K562 (cell line): ENCODE data around the gene TIFAB. TPM values are rescaled to one million over a fixed set of nuclear protein-coding genes. Genes with fewer than 3 reads are reported as not detected.
A peak's percentile ranks its signal among the peaks of the same experiment; 100 is the strongest.

Experiments used
- ATAC-seq: fragments of 200-7000 bp; cut with Tn5 transposase; 3 replicates; pipeline ENCODE4 v1.9.1; 2020; ENCODE audit warnings: moderate library complexity
- BruUV-seq: library from RNA; stranded (reverse); fragments of 400-500 nt; replicated peaks from 2 replicates; lab custom pipeline; 2021; lab: Mats Ljungman, UMichigan
- CTCF ChIA-PET: fragments of 300-600 bp; formaldehyde crosslinking; extraction: SDS; loops from one replicate; lab custom pipeline; 2021; ENCODE audit warnings: low intra/inter-chr PET ratio; lab: Yijun Ruan, JAX
- POLR2A ChIA-PET: fragments of 300-600, 350-650 bp; sonication (Branson Sonifier 250); formaldehyde crosslinking; extraction: SDS; loops from one replicate; lab custom pipeline; 2021; ENCODE audit warnings: antibody characterized with exemption, inconsistent platforms; lab: Yijun Ruan, JAX
- DNase-seq, 4 experiments: peaks; one replicate each; pipeline versions ENCODE4 v3.0.0 to v3.0.0-alpha.2; 2011 to 2018; ENCODE audit warnings: low spot score in 3 of 4, mixed read lengths in 3 of 4; ENCODE audit errors: extremely low read depth in 1 of 4
- FAIRE-seq: peaks from 2 replicates; lab custom pipeline; 2011; peaks lifted over from hg19 to GRCh38; lab: Jason Lieb, UNC
- H2AFZ ChIP-seq: 2 replicates; pipeline ENCODE4 v1.6.0; 2011; ENCODE audit warnings: low read depth, low read length, control low read depth, inconsistent platforms
- H3K27ac ChIP-seq: fragments of 200-600 bp; 3 replicates; pipeline ENCODE4 v1.8.0; 2011; ENCODE audit warnings: low read depth, mild to moderate bottlenecking, control low read depth, inconsistent platforms, low read length, moderate library complexity, mixed read lengths; ENCODE audit errors: extremely low read depth
- H3K27me3 ChIP-seq, 2 experiments: fragments of 300-600 bp in 1 of 2; 2 replicates in 1 of 2; 3 replicates in 1 of 2; pipeline versions ENCODE4 v1.6.0 to v1.8.0; 2011; ENCODE audit warnings: inconsistent platforms in 2 of 2, low read length in 2 of 2, mild to moderate bottlenecking in 1 of 2, mixed read lengths in 1 of 2, moderate library complexity in 1 of 2; ENCODE audit not compliant: control insufficient read depth in 2 of 2, insufficient read depth in 2 of 2
- H3K36me3 ChIP-seq: fragments of 300-600 bp; 3 replicates; pipeline ENCODE4 v1.8.0; 2011; ENCODE audit warnings: mild to moderate bottlenecking, low read length, inconsistent platforms; ENCODE audit not compliant: control insufficient read depth, insufficient read depth
- H3K4me1 ChIP-seq, 2 experiments: fragments of 200-600 bp in 1 of 2; replicated peaks in 1 of 2; 2 replicates in 1 of 2; 3 replicates in 1 of 2; pipeline versions ENCODE4 v1.5.1 to v1.8.0; 2011; ENCODE audit warnings: inconsistent platforms in 2 of 2, low read length in 2 of 2, mild to moderate bottlenecking in 1 of 2, mixed read lengths in 1 of 2, moderate library complexity in 1 of 2; ENCODE audit not compliant: control insufficient read depth in 2 of 2, insufficient read depth in 2 of 2
- H3K4me2 ChIP-seq: 2 replicates; pipeline ENCODE4 v1.6.1; 2011; ENCODE audit warnings: low read length, control low read depth, inconsistent platforms, mixed read lengths; ENCODE audit not compliant: insufficient read depth
- H3K4me3 ChIP-seq: fragments of 200-600 bp; sonication (generic), shearing (Covaris generic); 2 replicates; pipeline ENCODE4 v1.5.1; 2016; ENCODE audit warnings: control low read depth, inconsistent platforms
- H3K79me2 ChIP-seq: fragments of 200-600 bp; 3 replicates; pipeline ENCODE4 v1.8.0; 2011; ENCODE audit warnings: low read length, inconsistent platforms; ENCODE audit not compliant: control insufficient read depth, insufficient read depth
- H3K9ac ChIP-seq, 2 experiments: 2 replicates each; pipeline versions ENCODE4 v1.6.0 to v1.6.1; 2011; ENCODE audit warnings: low read depth in 2 of 2, low read length in 2 of 2, control low read depth in 1 of 2, inconsistent platforms in 1 of 2, mild to moderate bottlenecking in 1 of 2, mixed read lengths in 1 of 2; ENCODE audit not compliant: insufficient read depth in 1 of 2
- H3K9me1 ChIP-seq: one replicate; pipeline ENCODE4 v1.6.0; 2011; ENCODE audit warnings: inconsistent platforms, mild to moderate bottlenecking, low read length, moderate library complexity; ENCODE audit not compliant: control insufficient read depth, insufficient read depth
- H3K9me3 ChIP-seq: replicated peaks from 2 replicates; pipeline ENCODE4 v1.5.1; 2011; ENCODE audit warnings: low read depth, low read length, inconsistent platforms; ENCODE audit not compliant: control insufficient read depth, insufficient read depth
- H4K20me1 ChIP-seq: replicated peaks from 2 replicates; pipeline ENCODE4 v1.6.1; 2011; ENCODE audit warnings: low read length, inconsistent platforms, mixed read lengths; ENCODE audit not compliant: control insufficient read depth, insufficient read depth
- ATF2 ChIP-seq: sonication (generic); formaldehyde crosslinking; IDR thresholded peaks from 2 replicates; pipeline ENCODE4 v1.8.1; 2022; ENCODE audit warnings: missing genetic modification reagents
- ATF4 ChIP-seq: fragments of 450-650 bp; formaldehyde crosslinking; IDR thresholded peaks from 2 replicates; pipeline ENCODE4 v1.4.0; 2022; ENCODE audit warnings: mild to moderate bottlenecking, moderate library complexity
- GTF2F1 ChIP-seq: IDR thresholded peaks from 2 replicates; pipeline ENCODE4 v1.6.1; 2011; ENCODE audit warnings: low read depth, low read length, improper control_type of control experiment
- KHSRP ChIP-seq: fragments of 450-650 bp; IDR thresholded peaks from 2 replicates; pipeline ENCODE4 v1.6.1; 2017
- LEF1 ChIP-seq: fragments of 450-650 bp; IDR thresholded peaks from 2 replicates; pipeline ENCODE4 v1.6.1; 2016; ENCODE audit warnings: mild to moderate bottlenecking
- MCM2 ChIP-seq: fragments of 450-650 bp; IDR thresholded peaks from 2 replicates; pipeline ENCODE4 v1.6.1; 2017; ENCODE audit warnings: low read depth, mild to moderate bottlenecking
- NFATC3 ChIP-seq: fragments of 450-650 bp; IDR thresholded peaks from 2 replicates; pipeline ENCODE4 v1.6.1; 2017; ENCODE audit warnings: mild to moderate bottlenecking
- PYGO2 ChIP-seq: fragments of 450-650 bp; IDR thresholded peaks from 2 replicates; pipeline ENCODE4 v1.6.1; 2016; ENCODE audit warnings: mild to moderate bottlenecking, missing genetic modification characterization, moderate library complexity, missing compliant biosample characterization
- ZBED1 ChIP-seq: IDR thresholded peaks from 2 replicates; pipeline ENCODE4 v1.6.1; 2014
- ZNF174 ChIP-seq: fragments of 250-450 bp; sonication (Bioruptor Pico); IDR thresholded peaks from 2 replicates; pipeline ENCODE4 v1.4.0; 2020; ENCODE audit warnings: mild to moderate bottlenecking
- ZNF3 ChIP-seq: fragments of 250-450 bp; sonication (Bioruptor Pico); IDR thresholded peaks from 2 replicates; pipeline ENCODE4 v1.5.0; 2021; ENCODE audit warnings: mild to moderate bottlenecking, moderate library complexity
- ZNF696 ChIP-seq: fragments of 250-450 bp; sonication (Bioruptor Pico); conservative IDR thresholded peaks from 2 replicates; pipeline ENCODE4 v1.4.0; 2020; ENCODE audit warnings: mild to moderate bottlenecking, moderate library complexity
- WGBS: fragments of 100-300 bp; shearing (Covaris generic); methylation state at CpG from one replicate; pipeline ENCODE4 v1.1.6; 2016; ENCODE audit warnings: low coverage, mixed read lengths; ENCODE audit not compliant: insufficient coverage; ENCODE audit errors: missing lambda C conversion rate; 5-methylcytosine and 5-hydroxymethylcytosine counted together
- in situ Hi-C: fragments of 300-500 bp; cut with MboI; formaldehyde crosslinking; loops from 4 replicates; pipeline ENCODE4 v1.15.0; 2018; ENCODE audit warnings: inconsistent platforms, mixed read lengths
- intact Hi-C: fragments of 100-400 bp; cut with micrococcal nuclease; formaldehyde crosslinking; loops from 2 replicates; pipeline ENCODE4 v1.14.2; 2022
- polyA plus RNA-seq, 8 experiments: library from polyadenylated mRNA; depleted of rRNA in 4 of 8; stranded (reverse) in 5 of 8; unstranded in 3 of 8; fragments of >200 nt; fragmentation: Nextera tagmentation in 2 of 8; fragmentation: Illumina TruSeq in 1 of 8; extraction: Ambion mirVana in 2 of 8; extraction: Trizol in 1 of 8; gene quantifications; 2 replicates each; pipeline versions ENCODE4 v1.2.1 to v1.2.3, GENCODE V29; 2011 to 2014; ENCODE audit warnings: inconsistent platforms in 1 of 8, missing spikeins in 1 of 8
- total RNA-seq, 7 experiments: library from RNA; depleted of rRNA in 6 of 7; stranded (reverse); fragments of >200 nt in 6 of 7; fragmentation: Illumina TruSeq in 2 of 7; extraction: Trizol in 2 of 7; gene quantifications; 2 replicates each; pipeline versions ENCODE4 v1.2.1 to v1.2.3, GENCODE V29; 2011 to 2021; ENCODE audit warnings: low replicate concordance in 1 of 7
- TF ChIP-seq, protein P1 (sequence below): fragments of 250-450 bp; sonication (Bioruptor Pico); IDR thresholded peaks from 2 replicates; pipeline ENCODE4 v1.6.1; 2021; ENCODE audit warnings: mild to moderate bottlenecking
- TF ChIP-seq, protein P2 (sequence below): fragments of 250-450 bp; sonication (Bioruptor Pico); IDR thresholded peaks from 2 replicates; pipeline ENCODE4 v1.5.0; 2021

TIFAB gene
- total and polyA plus RNA-seq, 9 of the 15 experiments (the other 6 are each of a cell fraction or from before 2014, with no cell fraction given) = not detected

DNA sequence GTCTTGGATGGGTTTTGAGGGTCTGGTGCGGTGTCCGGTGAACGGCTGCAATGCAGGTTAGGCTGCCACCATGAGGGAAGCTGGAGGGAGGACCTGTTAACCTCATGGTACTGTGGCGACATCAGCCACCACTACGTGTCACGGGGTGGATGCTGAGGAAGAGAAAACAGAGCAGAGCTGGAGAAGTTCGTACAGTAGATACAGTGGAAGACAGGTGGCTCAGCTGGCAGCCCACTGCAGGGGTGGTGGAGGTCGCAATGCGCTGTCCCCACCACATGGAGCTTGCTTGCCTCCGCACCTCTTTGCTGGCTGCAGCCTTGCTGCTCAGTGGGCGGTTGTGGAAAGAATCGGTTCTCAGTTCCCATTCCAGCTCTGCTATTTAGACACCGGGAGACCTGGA is 7.8 kb downstream of the TIFAB start:
- POLR2A ChIA-PET = interaction anchor here (2.0 kb wide), 1 partner anchor 18 kb away, joined by 7 read pairs; no protein-coding TSS in a partner anchor
- H3K27ac ChIP-seq = no peak overlapping the region
- TF ChIP-seq KHSRP (no peak), LEF1 (no peak), NFATC3 (no peak), ZNF174 (CRISPR knock-in tag) (no peak), ZNF3 (CRISPR knock-in tag) (no peak), GTF2F1 (no peak), ZNF696 (no peak), PYGO2 (tag) (no peak), ATF2 (no peak), ATF4 (CRISPR knock-in tag) (no peak), MCM2 (no peak), ZBED1 (no peak)
- TF ChIP-seq, protein P1, sequence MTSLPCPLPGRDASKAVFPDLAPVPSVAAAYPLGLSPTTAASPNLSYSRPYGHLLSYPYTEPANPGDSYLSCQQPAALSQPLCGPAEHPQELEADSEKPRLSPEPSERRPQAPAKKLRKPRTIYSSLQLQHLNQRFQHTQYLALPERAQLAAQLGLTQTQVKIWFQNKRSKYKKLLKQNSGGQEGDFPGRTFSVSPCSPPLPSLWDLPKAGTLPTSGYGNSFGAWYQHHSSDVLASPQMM (CRISPR knock-in tag) = no peak
- TF ChIP-seq, protein P2, sequence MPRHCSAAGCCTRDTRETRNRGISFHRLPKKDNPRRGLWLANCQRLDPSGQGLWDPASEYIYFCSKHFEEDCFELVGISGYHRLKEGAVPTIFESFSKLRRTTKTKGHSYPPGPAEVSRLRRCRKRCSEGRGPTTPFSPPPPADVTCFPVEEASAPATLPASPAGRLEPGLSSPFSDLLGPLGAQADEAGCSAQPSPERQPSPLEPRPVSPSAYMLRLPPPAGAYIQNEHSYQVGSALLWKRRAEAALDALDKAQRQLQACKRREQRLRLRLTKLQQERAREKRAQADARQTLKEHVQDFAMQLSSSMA (CRISPR knock-in tag) = no peak
- no peaks in the 10 kb centered on the region for H3K79me2 ChIP-seq
- no TSS peak for BruUV-seq
- DNase-seq (no peak), FAIRE-seq (no peak), ATAC-seq (no peak)
- WGBS = 59% methylated on average over 13 of the region's 13 CpGs
- H2AFZ ChIP-seq = no peak overlapping the region
- no peaks in the 10 kb centered on the region; a peak in 1 of 5 replicates for H3K27me3 ChIP-seq
- no peaks in the 10 kb centered on the region for H3K9me1 ChIP-seq
- 0 out of 4 replicates have a peak overlapping the region, but pooled peaks of 1 of the 2 experiments have one; percentile 4 for H3K9ac ChIP-seq
- no peaks in the 10 kb centered on the region for H3K36me3 ChIP-seq
- CTCF ChIA-PET = no interaction called here
- intact Hi-C loops (no loop called here), in situ Hi-C loops (no loop called here)
- H3K4me1 ChIP-seq = peaks cover 0 to 11% of the 10 kb centered on the region in 2 experiments; a peak in 1 of 5 replicates
- H4K20me1 ChIP-seq = no peaks in the 10 kb centered on the region; the same call in 1 of the 2 replicates
- no peak overlapping the region for H3K4me3 ChIP-seq
- no peaks in the 10 kb centered on the region for H3K9me3 ChIP-seq
- no peak overlapping the region for H3K4me2 ChIP-seq
